ENCODE data around the gene PLA2G6. TPM values are rescaled to one million over a fixed set of nuclear protein-coding genes. Genes with fewer than 3 reads are reported as not detected.
A peak's percentile ranks its signal among the peaks of the same experiment; 100 is the strongest.
"Not testable (repeated sequence)": the region's sequence is repeated elsewhere in the genome, so short reads cannot be mapped to it uniquely, and the experiment has no call there.

PLA2G6 gene
- total RNA-seq, 1 donor from 2014 or later: 12.8 TPM

DNA sequence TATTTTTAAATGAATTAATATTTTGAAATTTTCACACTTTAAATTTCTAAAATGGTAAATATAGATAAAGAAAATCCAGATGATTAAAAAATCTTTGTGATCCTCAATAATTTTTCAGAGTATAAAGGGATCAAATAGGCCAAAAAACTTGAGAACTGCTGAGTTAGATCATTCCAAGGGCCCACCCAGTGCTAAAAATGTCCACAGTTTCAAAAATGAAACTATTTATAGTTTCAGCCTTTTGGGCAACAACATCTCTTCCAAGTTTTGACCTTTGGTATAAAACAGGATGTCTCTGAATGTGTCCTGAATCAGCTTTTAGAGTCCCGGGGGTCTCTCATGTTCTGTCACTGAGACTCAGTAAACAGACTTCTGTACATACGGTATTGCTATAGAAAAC, 50.2 kb downstream of the PLA2G6 start:
- ATAC-seq: no peak

DNA sequence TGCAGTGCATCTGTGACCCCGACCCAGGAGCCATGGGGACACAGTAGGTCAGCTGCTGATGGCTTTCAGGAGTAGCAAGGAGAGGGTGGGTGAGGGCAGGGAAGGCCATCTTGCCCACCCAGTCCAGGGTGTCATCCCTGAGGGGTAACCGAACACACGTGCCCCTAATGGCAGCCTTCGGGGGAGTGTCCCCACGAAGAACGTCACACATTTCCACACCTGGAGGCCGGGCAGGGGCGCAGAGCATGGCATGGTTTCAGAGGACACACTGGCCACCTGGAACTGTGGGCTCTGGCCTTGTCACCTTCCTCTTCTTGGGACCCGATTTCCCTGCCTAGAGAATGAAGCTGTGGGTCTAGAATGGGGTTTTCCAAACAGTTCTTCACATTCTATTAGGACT, 51.8 kb downstream of the PLA2G6 start:
- ATAC-seq: no peak

DNA sequence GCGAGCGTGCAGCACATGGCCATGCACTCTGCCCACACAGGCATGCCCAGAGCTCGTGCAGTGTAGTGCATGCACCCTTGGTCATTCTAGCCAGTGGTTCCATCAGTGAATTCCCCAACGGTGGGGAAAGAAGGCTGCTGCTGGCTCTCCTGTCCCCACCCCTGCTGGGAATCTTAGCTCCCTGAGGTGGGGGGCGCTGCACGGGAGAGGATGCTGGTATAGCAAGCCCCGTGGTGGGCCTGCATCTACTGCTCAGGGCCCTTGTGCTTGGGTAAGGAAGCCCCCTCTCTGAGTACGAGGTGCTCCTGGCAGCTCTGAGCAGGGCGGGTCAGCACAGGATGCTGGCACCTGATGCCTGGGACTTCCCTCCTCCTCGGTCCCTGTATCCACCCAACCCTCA, 52.6 kb downstream of the PLA2G6 start:
- no peak for ATAC-seq

DNA sequence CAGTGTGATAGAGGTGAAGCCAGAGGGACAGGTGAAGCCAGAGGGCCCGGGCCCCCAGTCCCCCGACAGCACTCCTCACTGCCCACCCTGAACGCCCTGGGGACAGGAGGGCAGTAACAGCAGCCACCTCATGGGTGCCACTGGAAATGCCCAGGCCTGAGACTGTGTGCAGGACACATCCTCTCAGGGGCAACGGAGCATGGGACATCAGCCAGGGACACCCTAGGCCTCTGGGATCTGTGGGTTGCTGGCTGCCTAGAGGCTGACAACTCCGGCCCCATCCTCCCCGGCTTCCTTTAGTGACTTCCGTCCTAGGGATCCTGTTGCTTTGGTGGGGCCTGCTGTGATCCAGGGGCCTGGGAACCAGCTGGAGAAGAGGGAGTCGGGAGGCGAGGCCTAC, 53.8 kb downstream of the PLA2G6 start:
- ATAC-seq: no peak

DNA sequence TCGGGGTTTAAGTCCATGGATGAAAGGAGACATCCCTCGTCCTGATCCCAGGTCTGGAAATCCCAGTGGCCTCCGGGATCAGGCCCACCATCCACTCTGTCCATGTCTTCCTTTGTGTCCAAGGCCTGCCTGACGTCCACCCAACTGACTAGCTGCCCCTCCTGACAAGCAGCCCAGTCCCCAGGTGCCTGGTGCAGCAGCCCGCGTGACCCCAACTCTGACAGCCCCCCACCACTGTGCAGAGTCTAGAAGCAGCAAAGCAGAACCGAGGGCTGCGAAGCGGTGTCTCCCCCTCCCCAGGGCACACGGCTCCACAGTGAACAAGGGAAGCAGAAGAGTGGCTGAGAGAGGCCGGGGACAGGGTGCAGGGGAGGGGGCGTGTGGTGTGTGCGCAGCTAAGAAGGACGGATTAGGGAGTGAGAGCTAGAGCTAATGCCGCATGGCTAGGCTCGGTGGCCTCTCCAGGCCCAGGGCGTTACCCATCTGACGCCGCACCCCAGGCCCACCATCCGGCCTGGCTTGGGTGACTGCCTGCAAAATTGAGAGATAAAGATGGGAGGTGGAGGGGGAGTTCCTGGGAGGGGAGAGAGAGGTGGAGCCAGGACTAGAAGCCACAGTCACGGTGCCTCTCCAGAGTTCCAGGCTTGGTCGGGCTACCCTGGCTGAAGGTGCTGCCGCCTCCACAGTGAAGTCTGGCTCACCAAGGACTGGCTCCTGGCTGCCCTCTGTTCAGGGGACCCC, 54.5 kb downstream of the PLA2G6 start:
- no peak for ATAC-seq

DNA sequence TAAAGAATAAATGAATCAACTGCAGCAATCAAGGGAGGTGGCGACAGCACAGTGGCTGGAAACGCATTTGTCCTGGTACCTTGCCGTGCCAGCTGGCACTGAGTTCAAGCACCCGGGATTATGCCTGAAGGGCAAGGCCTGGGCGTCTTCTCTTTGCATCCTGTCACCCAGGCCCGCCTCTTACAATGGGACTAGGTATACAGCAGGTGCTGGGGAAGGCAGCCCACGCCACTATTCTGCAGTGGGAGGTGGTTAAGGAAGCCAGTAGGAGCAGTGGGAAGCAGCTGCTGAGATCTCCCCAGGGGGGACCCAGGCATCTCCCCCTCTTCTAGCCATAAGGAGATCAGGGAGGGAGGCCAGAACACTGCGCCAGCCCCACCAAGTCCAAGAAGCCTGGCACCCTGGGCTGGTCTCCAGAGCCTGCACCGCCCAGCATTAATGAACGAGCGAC, 55.9 kb downstream of the PLA2G6 start:
- ATAC-seq: peak; percentile 29

DNA sequence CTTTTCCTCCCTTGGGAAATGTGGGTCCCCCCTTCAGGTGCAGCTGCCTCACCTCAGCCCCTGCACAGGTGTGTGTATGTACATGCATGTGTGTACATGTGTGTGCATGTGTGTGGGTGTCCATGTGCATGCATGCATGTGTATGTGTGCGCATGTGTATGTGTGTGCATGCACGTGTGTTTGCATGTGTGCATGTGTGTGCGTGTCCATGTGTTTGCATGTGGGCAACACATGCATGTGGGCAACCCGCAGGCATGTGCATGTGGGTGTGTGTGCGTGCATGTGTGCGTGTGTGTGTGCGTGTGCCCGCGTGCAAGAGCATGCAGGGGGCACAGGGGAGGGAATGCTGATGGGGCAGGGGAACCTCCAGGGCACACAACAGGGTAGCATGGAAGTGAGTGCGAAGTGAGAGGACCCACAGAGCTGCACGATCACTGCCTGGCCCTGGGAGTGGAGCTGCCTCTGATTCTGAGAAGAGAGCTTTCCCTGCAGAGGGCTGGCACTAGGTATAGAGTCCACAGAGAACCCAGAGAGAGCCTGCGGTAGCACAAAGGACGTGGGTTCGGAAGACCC, 56.5 kb downstream of the PLA2G6 start:
- no peak for ATAC-seq

DNA sequence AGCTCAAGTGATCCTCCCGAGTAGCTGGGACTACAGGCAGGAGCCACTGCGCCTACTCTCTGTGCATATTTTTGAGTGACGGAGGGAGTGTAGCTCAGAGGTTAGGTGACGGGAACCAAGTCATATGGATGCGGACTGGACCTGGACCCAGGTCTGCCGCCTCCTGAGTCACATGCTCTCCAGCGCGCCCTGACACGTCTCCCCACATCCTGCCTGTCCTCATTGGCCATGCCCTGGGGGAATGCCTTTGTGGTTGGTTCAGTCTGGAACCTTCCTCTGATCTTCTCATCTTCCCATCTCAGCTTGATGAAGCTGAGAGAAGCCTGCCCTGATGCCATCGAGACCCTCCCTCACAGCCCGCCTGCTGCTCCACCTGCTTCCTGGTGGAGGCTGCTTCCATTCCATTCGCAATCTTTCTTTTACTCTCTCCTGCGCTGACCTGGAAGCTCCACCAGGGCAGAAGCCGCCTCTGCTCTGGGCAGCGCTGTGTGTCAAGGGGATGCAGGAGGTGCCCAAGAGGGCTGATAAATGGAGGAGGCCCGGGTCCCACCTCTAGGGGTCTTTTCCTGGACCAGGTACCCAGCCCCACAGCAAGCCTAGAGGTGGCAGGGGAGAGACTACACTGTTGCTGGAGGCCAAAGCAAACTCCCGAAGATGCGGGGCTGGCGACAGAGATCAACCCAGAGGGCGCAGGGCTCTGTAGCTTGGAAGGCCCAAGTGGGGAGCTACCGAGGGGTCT, 57.2 kb downstream of the PLA2G6 start:
- peak; percentile 70 for ATAC-seq

DNA sequence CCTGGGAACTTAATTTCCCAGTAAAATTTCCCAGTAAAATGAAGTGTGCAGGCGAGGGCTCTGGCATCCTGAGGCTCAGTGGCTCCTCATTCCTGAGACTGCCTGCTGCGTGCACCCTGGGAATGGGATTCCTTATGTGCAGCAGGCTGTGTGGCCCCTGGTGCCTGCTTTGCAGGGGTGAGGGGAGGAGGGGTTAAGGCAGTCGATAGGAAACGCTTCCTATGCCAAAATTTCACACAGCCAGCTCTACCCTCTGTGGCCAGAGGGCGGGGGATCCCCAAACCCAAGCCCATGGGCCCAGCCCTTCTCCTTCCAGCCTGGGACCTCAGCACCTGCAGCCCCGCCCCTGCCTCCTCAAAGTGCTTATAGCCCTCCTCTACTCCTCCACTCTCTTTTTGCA, 59.0 kb downstream of the PLA2G6 start:
- ATAC-seq: no peak

DNA sequence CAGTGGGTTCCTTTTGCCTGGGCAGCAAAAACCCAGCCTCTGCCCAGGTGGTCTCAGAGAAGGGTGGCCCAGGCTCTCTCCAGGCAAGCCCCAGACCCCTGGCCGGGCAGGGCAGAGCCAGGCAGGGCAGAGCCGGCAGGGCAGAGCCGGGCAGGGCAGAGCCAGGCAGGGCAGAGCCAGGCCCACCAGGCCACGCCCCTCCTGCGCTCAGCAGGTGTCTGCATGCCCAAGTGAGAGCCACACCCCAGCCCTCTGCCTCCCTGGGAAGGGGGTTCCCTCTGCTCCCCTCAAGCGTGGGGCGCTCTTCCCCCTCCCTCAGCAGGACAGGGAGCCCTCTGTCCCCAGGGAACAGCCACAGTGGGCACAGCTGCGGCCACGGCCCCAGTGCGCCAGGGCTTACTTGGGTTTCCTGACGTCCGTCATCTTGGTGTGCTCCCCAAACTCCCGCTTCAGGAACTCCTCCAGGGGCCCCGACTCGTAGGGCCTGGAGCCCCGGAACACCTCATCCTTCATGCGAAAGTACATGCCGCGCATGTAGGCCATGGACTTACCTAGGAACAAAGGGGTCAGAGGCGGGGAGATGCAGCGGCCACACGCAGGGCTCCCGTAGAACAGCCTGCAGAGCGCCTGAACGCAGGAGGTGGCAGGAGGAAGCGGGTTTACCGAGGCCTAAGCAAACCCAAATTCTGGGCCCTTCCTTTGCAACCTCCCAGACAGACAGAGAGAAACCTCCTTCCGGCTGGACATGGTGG, 61.1 kb downstream of the PLA2G6 start:
- peak; percentile 86 for ATAC-seq

DNA sequence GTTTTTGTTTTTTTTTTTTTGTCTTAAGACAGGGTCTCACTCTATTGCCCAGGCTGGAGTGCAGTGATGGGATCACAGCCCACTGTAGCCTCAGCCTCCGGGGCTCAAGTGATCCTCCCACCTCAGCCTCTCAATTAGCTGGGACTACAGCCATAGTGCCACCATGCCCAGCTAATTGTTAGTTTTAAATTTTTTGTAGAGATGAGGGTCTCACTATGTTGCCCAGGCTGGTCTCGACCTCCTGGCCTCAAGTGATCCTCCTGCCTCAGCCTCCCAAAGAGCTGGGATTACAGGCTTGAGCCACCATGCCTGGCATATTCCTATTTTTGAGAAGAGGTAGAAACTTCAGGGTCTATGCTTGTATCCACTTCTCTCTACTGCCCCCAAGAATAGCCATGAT, 62.9 kb downstream of the PLA2G6 start:
- not testable (repeated sequence) for ATAC-seq

DNA sequence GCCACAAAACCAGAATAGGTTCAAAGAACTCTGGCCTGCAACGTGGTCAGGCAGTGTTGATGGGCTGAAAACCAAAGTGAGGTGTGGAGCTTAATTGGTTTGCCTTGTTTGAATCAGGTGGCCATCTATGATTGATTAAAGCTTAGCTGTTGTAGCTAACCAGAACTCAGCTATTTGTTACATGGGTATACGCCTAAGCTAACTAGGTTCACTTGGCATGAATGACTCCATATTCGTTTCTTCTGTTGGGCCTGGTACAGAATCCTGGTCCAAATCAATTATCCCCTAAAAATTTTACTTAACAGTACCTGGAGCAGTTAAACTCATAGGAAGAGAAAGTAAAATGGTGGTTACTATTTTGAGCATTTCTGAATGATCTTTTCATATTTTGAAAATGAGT, 63.4 kb downstream of the PLA2G6 start:
- ATAC-seq: no peak

DNA sequence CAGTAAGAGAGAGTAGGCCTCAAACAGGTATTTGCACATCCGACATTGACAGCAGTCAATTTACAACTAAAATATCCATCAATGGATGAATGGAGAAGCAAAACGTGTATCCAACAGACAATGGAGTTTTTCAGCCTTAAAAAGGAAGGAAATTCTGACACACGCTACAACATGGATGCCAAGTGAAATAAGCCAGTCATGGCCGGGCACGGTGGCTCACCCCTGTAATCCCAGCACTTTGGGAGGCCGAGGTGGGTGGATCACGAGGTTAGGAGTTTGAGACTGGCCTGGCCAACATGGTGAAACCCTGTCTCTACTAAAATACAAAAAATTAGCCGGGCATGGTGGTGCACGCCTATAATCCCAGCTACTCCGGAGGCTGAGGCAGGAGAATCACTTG, 64.1 kb downstream of the PLA2G6 start:
- not testable (repeated sequence) for ATAC-seq

DNA sequence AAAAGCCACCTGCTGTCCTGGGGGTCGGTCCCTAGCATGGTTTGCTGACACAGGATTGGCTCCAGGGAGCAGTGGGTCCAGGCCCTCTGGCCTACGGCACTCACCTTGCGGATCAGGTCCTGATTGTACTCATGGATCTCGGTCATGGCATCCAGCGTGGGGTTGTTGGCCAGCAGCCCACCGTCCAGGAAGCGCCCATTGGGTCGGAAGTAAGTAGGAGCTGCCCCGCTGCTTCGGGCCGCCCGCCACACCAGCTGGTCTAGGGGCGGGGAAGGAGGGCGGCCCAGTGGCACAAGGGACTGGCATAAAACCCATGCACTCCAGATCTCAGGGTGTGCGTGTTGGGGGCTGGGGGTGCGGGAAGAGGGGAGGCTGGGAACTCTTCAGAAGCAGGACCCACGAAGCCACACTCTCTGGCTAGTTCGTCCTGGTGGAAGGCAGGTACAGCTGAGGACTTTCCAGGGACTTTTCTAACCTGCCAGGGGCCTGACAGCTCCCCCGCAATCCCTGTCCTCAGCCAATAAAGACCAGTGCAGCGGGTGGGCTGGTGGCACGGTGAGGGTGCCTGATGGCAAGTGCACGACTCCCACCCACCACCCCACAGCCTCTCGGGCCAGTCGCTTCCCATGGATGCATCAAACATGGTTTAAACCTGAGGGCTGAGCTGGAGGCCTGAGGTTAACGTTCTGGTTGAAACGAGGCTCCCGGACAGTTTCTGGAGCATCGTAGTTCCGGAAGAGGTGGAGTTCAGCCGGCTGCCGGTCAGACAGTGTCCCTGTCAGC, 66.0 kb downstream of the PLA2G6 start:
- no peak for ATAC-seq

DNA sequence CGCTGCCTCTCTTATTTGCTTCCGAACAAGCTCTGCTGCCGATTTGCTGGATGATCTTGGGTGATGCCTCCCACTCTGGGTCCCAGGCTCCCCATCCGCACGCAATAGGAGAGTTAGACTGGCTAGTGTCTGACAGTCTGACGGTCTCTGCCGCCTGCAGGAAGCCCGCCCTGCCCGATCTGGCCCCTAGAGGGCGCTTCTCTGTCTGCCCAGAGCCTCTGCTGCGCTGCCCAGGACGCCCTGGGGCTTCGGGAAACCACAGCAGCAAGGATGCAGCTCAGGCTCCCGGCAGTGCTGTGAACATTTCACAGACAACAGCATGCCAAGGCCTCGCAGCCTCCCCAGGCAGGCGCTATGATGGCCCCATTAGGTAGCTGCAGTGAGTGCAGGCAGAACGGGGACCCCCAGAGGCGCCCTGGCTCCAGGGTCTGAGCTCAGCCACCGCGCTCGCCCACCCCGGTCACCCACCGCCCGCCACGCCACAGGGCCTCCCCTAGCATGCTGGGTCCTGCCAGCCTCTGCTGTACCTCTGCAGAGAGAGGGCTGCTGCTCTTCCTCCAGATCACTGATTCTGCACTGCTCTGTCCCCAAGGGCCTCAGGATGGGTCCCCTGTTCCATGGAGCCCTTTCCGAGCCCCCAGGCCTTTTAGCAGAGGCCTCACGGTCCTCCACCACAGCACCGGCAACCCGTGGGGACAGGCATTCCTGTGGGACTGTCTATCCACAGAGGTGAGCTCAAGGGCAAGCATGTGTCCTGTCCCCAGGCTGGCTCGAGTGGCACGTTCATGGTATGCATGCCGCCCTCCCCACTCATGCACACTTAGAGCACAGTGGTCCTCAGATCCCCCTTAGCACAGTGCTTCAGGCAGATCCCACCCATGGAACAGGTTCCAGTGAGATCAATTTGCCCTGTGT, 66.9 kb downstream of the PLA2G6 start:
- ATAC-seq: peak; percentile 66

DNA sequence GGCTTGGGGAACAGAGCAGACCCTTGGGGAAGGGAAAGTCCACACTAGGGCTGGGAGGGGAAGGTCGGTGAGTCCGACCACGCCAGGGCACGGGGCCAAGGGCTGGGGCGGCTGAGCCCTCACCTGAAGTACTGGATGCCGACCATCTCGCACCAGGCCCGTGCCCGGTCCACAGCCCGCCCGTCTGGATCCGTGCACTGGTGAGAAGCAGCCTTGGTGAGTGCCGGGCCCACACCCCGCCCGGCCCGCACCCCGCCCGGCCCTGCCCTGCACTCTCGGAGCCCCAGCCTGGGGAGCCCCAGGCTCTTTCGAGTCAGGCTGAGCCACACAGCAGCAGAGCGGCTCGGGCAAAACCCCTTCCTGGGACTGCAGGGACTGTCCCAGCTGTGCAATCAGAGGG, 69.2 kb downstream of the PLA2G6 start:
- peak; percentile 65 for ATAC-seq

DNA sequence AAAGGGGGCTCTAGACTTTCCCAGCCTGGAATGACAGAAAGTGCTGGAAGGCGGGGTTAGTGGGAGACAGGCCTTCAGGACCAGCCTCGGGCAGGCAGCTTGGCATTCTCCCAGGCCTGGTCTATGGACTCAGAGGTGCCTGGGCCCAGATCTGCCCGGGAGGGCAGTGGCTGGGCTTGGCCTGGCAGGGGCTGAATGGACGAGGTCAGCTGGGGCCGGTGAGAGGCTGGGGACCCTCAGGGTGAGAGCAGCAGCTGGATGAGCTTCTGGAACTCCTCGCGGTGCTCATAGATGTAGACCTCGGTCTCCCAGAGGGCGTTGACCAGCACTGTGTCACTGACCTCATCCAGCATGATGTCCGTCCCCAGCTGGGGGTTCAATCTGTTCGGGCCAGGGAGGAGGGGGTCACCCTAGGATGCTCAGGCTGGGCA, 69.7 kb downstream of the PLA2G6 start:
- no peak for ATAC-seq

DNA sequence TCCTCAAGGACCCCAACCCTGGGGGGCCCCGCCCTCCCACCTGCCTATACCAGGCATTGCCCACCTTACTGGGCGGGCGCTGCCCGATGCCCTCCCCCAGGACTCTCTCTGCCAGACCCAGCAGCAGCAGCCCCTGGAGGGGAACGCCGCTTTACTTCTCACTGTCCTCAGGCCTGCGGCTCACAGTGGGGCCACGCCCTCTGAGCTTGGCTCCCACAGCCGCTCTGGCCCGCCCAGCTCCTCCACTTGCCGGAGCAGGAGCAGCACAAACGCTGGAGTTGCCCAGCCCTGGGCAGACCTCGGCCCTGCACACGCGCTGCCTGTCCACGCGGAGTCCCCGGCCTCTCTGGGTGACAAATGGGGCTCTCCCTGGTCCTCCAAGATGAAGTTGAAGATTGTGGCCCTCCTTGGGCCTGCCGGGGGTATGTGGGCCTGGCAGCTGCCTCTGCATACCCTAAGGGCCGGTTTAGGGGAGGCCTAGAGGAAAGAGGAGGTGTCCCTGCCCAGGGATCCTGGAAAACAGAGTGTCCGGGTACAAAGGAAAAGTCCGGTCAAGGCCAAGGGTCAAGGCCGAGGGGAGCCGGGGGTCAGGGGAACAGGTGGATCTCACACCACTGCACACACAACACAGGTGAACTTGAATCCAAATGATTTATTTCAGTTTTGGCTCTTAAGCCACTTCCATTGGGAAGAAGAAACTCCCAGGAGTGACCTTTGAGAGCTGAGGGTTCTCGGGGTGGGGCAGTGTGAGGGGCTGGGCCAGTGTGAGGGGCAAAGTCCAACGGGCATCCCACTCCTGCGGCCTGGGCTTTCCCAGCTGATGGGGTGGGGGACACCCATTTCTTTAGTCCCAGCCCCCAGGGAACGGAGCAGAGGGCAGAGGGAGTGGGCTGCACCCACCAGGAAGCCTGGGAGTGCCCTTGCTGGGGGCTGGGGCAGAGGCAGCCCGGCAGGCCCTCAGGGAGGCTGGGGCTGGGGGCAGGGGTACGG, 70.5 kb downstream of the PLA2G6 start:
- ATAC-seq: peak; percentile 73

DNA sequence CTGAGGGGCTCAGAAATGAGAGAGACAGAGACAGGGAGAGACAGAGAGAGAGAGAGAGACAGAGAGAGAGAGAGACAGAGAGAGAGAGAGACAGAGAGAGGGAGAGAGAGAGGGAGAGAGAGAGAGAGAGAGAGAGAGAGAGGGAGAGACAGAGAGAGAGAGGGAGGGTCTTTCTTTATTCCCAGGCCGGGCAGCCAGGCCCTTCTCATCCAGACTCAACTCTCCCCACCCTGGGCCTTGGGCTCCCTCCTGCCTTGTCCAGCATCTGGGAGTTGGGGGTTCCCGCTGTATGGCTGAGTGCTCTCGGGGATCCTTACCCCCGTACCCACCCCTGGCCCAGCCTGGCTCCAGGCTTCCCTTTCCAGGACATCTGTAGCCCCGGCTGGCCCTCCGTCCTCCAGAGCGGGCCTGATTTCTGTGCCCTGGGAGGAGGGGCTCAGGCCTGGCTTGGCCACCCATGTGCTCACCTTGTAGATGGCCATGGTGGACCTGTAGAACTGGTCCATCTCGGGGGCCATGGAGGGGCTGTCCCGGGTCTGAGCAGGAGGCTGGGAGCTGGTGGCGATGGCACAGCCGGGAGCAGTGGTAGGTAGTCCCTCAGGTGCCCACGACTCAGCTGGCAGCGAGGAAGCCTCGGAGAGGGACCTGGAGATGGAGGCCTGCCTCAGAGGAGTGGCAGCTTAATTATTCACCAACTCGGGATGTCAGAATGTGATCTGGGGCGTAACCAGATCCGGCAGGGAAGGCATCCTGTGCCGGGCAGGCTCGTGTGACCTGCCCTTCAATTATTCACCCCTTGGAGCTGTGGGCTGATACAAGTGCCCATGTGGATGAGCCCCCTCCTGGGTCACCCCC, 71.4 kb downstream of the PLA2G6 start, which contains the start of gene BAIAP2L2:
TSS of gene BAIAP2L2 (minus strand) at position 677 of the 855 bp plus-strand sequence. CDS start at position 518, 159 bp downstream.
- ATAC-seq: peak; percentile 48

All from esophagus mucosa (tissue), 1 donor.